UCSD-AML1 (cell line): Measurements from ENCODE around the gene CADM1.
A peak's percentile ranks its signal among the peaks of the same experiment; 100 is the strongest.

Experiments used
- DNase-seq: peaks from one replicate; lab custom pipeline; 2025; ENCODE audit not compliant: unreplicated experiment; lab: John Stamatoyannopoulos, UW

CADM1 gene

GRCh38 chr11:115504276-115505158 lies at the start of gene CADM1:
Gene CADM1 (minus strand): TSS chr11:115504415.
- DNase-seq: no peak

GRCh38 chr11:115552773-115553438 lies 48.7 kb upstream of the CADM1 start:
- DNase-seq: no peak

- no peak for DNase-seq
Measured at GRCh38 chr11:115552151-115552772, 48.0 kb upstream of the CADM1 start.

GRCh38 chr11:115550291-115551059 lies 46.3 kb upstream of the CADM1 start:
- no peak for DNase-seq

- DNase-seq: no peak
Measured at GRCh38 chr11:115548878-115549528, 44.8 kb upstream of the CADM1 start.

GRCh38 chr11:115545581-115546210 lies 41.5 kb upstream of the CADM1 start:
- DNase-seq: no peak

- DNase-seq: no peak
Measured at GRCh38 chr11:115544422-115544948, 40.3 kb upstream of the CADM1 start.

GRCh38 chr11:115541518-115541917 lies 37.3 kb upstream of the CADM1 start:
- no peak for DNase-seq

GRCh38 chr11:115539844-115540243 lies 35.6 kb upstream of the CADM1 start:
- DNase-seq: no peak

GRCh38 chr11:115535781-115536180 lies 31.6 kb upstream of the CADM1 start:
- DNase-seq: no peak

GRCh38 chr11:115530752-115531151 lies 26.5 kb upstream of the CADM1 start:
- DNase-seq: peak; percentile 28

- no peak for DNase-seq
Measured at GRCh38 chr11:115528225-115528624, 24.0 kb upstream of the CADM1 start.

- DNase-seq: no peak
Measured at GRCh38 chr11:115527534-115528125, 23.4 kb upstream of the CADM1 start.

GRCh38 chr11:115525531-115526006 lies 21.4 kb upstream of the CADM1 start:
- DNase-seq: no peak

GRCh38 chr11:115524572-115524971 lies 20.4 kb upstream of the CADM1 start:
- no peak for DNase-seq

- DNase-seq: no peak
Measured at GRCh38 chr11:115523727-115524399, 19.6 kb upstream of the CADM1 start.

GRCh38 chr11:115522302-115522701 lies 18.1 kb upstream of the CADM1 start:
- no peak for DNase-seq

GRCh38 chr11:115521825-115522224 lies 17.6 kb upstream of the CADM1 start:
- no peak for DNase-seq
